Effector memory CD8-positive, alpha-beta T cell (primary cell): ENCODE data around the gene PLXDC2.
"Not testable (repeated sequence)": the region's sequence is repeated elsewhere in the genome, so short reads cannot be mapped to it uniquely, and the experiment has no call there.

Experiments
- ATAC-seq: fragments of 150-1000 bp; cut with Tn5 transposase; replicated peaks from 2 replicates; pipeline ENCODE4 v1.10.0; 2021; ENCODE audit warnings: mild to moderate bottlenecking, moderate library complexity
- DNase-seq, 3 experiments: peaks; one replicate each; pipeline ENCODE4 v3.0.0; 2021
- H3K27ac Mint-ChIP-seq, 2 donors: one replicate each; pipeline ENCODE4 v1.8.0; 2022; ENCODE audit warnings: mild to moderate bottlenecking in 2 of 2, mixed read lengths in 2 of 2, moderate library complexity in 2 of 2
- H3K27me3 Mint-ChIP-seq, 2 donors: one replicate each; pipeline ENCODE4 v1.8.0; 2022; ENCODE audit warnings: mixed read lengths in 2 of 2
- H3K36me3 Mint-ChIP-seq: one replicate; pipeline ENCODE4 v1.8.0; 2022; ENCODE audit warnings: mild to moderate bottlenecking, moderate library complexity, mixed read lengths; ENCODE audit not compliant: insufficient read depth
- H3K4me1 Mint-ChIP-seq, 2 donors: one replicate each; pipeline ENCODE4 v1.8.0; 2022; ENCODE audit warnings: low read depth in 2 of 2, mixed read lengths in 2 of 2
- H3K4me3 Mint-ChIP-seq, 2 donors: one replicate each; pipeline ENCODE4 v1.8.0; 2022; ENCODE audit warnings: mild to moderate bottlenecking in 2 of 2, mixed read lengths in 2 of 2, moderate library complexity in 2 of 2
- H3K9me3 Mint-ChIP-seq, 2 donors: one replicate each; pipeline ENCODE4 v1.8.0; 2022; ENCODE audit warnings: mixed read lengths in 2 of 2

PLXDC2 gene

GRCh38 chr10:20157314-20157713 is 341.1 kb downstream of the PLXDC2 start:
- Mint-ChIP-seq H3K9me3 (peaks cover 11 to 18% of the 10 kb centered on the region in 2 donors), H3K27me3 (no peaks in the 10 kb centered on the region), H3K27ac (no peak overlapping the region), H3K36me3 (no peaks in the 10 kb centered on the region), H3K4me1 (no peaks in the 10 kb centered on the region), H3K4me3 (no peak overlapping the region)
- no peak for DNase-seq
- ATAC-seq = no peak

GRCh38 chr10:20158086-20158485 is 341.9 kb downstream of the PLXDC2 start:
- no peak overlapping the region for H3K27ac Mint-ChIP-seq
- DNase-seq = no peak
- H3K27me3 Mint-ChIP-seq = no peaks in the 10 kb centered on the region
- no peaks in the 10 kb centered on the region for H3K4me1 Mint-ChIP-seq
- no peaks in the 10 kb centered on the region for H3K36me3 Mint-ChIP-seq
- H3K9me3 Mint-ChIP-seq = peaks cover 11 to 18% of the 10 kb centered on the region in 2 donors
- H3K4me3 Mint-ChIP-seq = no peak overlapping the region
- ATAC-seq = no peak

- Mint-ChIP-seq H3K4me1 (no peaks in the 10 kb centered on the region), H3K27ac (no peak overlapping the region), H3K9me3 (peaks cover 9 to 18% of the 10 kb centered on the region in 2 donors), H3K4me3 (no peak overlapping the region), H3K27me3 (no peaks in the 10 kb centered on the region), H3K36me3 (no peaks in the 10 kb centered on the region)
- ATAC-seq (no peak), DNase-seq (no peak)
Observed at GRCh38 chr10:20162123-20162522, 345.9 kb downstream of the PLXDC2 start.

- Mint-ChIP-seq H3K4me1 (no peaks in the 10 kb centered on the region), H3K27ac (no peak overlapping the region), H3K4me3 (no peak overlapping the region), H3K27me3 (no peaks in the 10 kb centered on the region), H3K9me3 (peaks cover 6 to 7% of the 10 kb centered on the region in 2 donors), H3K36me3 (no peaks in the 10 kb centered on the region)
- DNase-seq (no peak), ATAC-seq (no peak)
Observed at GRCh38 chr10:20166096-20166675, 350.0 kb downstream of the PLXDC2 start.

GRCh38 chr10:20170661-20171060 is 354.4 kb downstream of the PLXDC2 start:
- H3K4me1 Mint-ChIP-seq = no peaks in the 10 kb centered on the region
- no peak for DNase-seq
- peaks cover 0 to 2% of the 10 kb centered on the region in 2 donors for H3K9me3 Mint-ChIP-seq
- H3K36me3 Mint-ChIP-seq = no peaks in the 10 kb centered on the region
- no peak for ATAC-seq
- no peak overlapping the region for H3K27ac Mint-ChIP-seq
- no peaks in the 10 kb centered on the region for H3K27me3 Mint-ChIP-seq
- no peak overlapping the region for H3K4me3 Mint-ChIP-seq

GRCh38 chr10:20173046-20173445 is 356.8 kb downstream of the PLXDC2 start:
- no peaks in the 10 kb centered on the region for H3K36me3 Mint-ChIP-seq
- H3K4me3 Mint-ChIP-seq = no peak overlapping the region

GRCh38 chr10:20175719-20176118 is 359.5 kb downstream of the PLXDC2 start:
- H3K36me3 Mint-ChIP-seq = no peaks in the 10 kb centered on the region
- no peaks in the 10 kb centered on the region for H3K9me3 Mint-ChIP-seq
- H3K4me1 Mint-ChIP-seq = no peaks in the 10 kb centered on the region
- H3K27ac Mint-ChIP-seq = no peak overlapping the region
- no peak overlapping the region for H3K4me3 Mint-ChIP-seq
- DNase-seq = no peak
- ATAC-seq = no peak
- H3K27me3 Mint-ChIP-seq = no peaks in the 10 kb centered on the region

More at GRCh38 chr10:20173046-20173445, 356.8 kb downstream of the PLXDC2 start:
- Mint-ChIP-seq H3K27me3 (no peaks in the 10 kb centered on the region), H3K4me1 (no peaks in the 10 kb centered on the region), H3K27ac (no peak overlapping the region), H3K9me3 (peaks cover 0 to 2% of the 10 kb centered on the region in 2 donors)
- ATAC-seq = no peak
- DNase-seq = no peak

GRCh38 chr10:20180766-20181165 is 364.5 kb downstream of the PLXDC2 start:
- H3K4me1 Mint-ChIP-seq = no peaks in the 10 kb centered on the region

GRCh38 chr10:20181434-20181833 is 365.2 kb downstream of the PLXDC2 start:
- no peak for ATAC-seq
- Mint-ChIP-seq H3K9me3 (peaks cover 6 to 7% of the 10 kb centered on the region in 2 donors), H3K4me1 (no peaks in the 10 kb centered on the region), H3K36me3 (no peaks in the 10 kb centered on the region), H3K27me3 (no peaks in the 10 kb centered on the region), H3K4me3 (no peak overlapping the region), H3K27ac (no peak overlapping the region)
- no peak for DNase-seq

More at GRCh38 chr10:20180766-20181165, 364.5 kb downstream of the PLXDC2 start:
- peaks cover 6 to 7% of the 10 kb centered on the region in 2 donors for H3K9me3 Mint-ChIP-seq
- no peaks in the 10 kb centered on the region for H3K27me3 Mint-ChIP-seq
- no peak for ATAC-seq
- DNase-seq = no peak
- no peak overlapping the region for H3K27ac Mint-ChIP-seq
- no peak overlapping the region for H3K4me3 Mint-ChIP-seq
- no peaks in the 10 kb centered on the region for H3K36me3 Mint-ChIP-seq

- Mint-ChIP-seq H3K4me3 (no peak overlapping the region), H3K36me3 (no peaks in the 10 kb centered on the region), H3K4me1 (no peaks in the 10 kb centered on the region), H3K27me3 (no peaks in the 10 kb centered on the region), H3K27ac (no peak overlapping the region), H3K9me3 (peaks cover 6 to 7% of the 10 kb centered on the region in 2 donors)
- no peak for DNase-seq
- ATAC-seq = no peak
Observed at GRCh38 chr10:20185116-20185515, 368.9 kb downstream of the PLXDC2 start.

- not testable (repeated sequence) for DNase-seq, H3K4me3 Mint-ChIP-seq, H3K9me3 Mint-ChIP-seq, H3K27ac Mint-ChIP-seq, ATAC-seq, H3K4me1 Mint-ChIP-seq, H3K27me3 Mint-ChIP-seq, H3K36me3 Mint-ChIP-seq
Observed at GRCh38 chr10:20191392-20191791, 375.2 kb downstream of the PLXDC2 start.

GRCh38 chr10:20195076-20195475 is 378.8 kb downstream of the PLXDC2 start:
- H3K4me3 Mint-ChIP-seq = no peak overlapping the region
- no peak overlapping the region for H3K27ac Mint-ChIP-seq
- H3K36me3 Mint-ChIP-seq = no peaks in the 10 kb centered on the region
- H3K9me3 Mint-ChIP-seq = peaks cover 0 to 6% of the 10 kb centered on the region in 2 donors
- no peak for ATAC-seq
- H3K27me3 Mint-ChIP-seq = no peaks in the 10 kb centered on the region
- no peak for DNase-seq
- no peaks in the 10 kb centered on the region for H3K4me1 Mint-ChIP-seq

GRCh38 chr10:20200758-20201157 is 384.5 kb downstream of the PLXDC2 start:
- Mint-ChIP-seq H3K27me3 (no peaks in the 10 kb centered on the region), H3K36me3 (no peaks in the 10 kb centered on the region), H3K4me3 (no peak overlapping the region), H3K27ac (no peak overlapping the region), H3K4me1 (no peaks in the 10 kb centered on the region), H3K9me3 (peaks cover 4 to 5% of the 10 kb centered on the region in 2 donors)
- DNase-seq = no peak
- no peak for ATAC-seq

GRCh38 chr10:20202337-20202736 is 386.1 kb downstream of the PLXDC2 start:
- peaks cover 5 to 11% of the 10 kb centered on the region in 2 donors for H3K9me3 Mint-ChIP-seq
- DNase-seq (no peak), ATAC-seq (no peak)
- no peaks in the 10 kb centered on the region for H3K36me3 Mint-ChIP-seq
- no peaks in the 10 kb centered on the region for H3K4me1 Mint-ChIP-seq
- no peak overlapping the region for H3K27ac Mint-ChIP-seq
- no peak overlapping the region for H3K4me3 Mint-ChIP-seq
- H3K27me3 Mint-ChIP-seq = no peaks in the 10 kb centered on the region
